ENCODE data around the gene MTERF1. TPM values are rescaled to one million over a fixed set of nuclear protein-coding genes. Genes with fewer than 3 reads are reported as not detected.

MTERF1 gene
- total RNA-seq, 1 donor from 2014 or later, result 8.1 TPM

- Histone ChIP-seq H3K4me1 (no peaks in the 10 kb centered on the region), H3K36me3 (no peaks in the 10 kb centered on the region), H3K27me3 (no peaks in the 10 kb centered on the region), H3K9me3 (no peaks in the 10 kb centered on the region), H3K4me3 (no peak overlapping the region), H3K27ac (no peak overlapping the region)
- TF ChIP-seq POLR2AphosphoS5 (IDR thresholded peaks at IDR 0.05; ENCODE audit: insufficient read depth in 1 of 2, low read depth in 1 of 2) (no peak), POLR2A (IDR thresholded peaks at IDR 0.05) (no peak)
- TF ChIP-seq, protein P1, sequence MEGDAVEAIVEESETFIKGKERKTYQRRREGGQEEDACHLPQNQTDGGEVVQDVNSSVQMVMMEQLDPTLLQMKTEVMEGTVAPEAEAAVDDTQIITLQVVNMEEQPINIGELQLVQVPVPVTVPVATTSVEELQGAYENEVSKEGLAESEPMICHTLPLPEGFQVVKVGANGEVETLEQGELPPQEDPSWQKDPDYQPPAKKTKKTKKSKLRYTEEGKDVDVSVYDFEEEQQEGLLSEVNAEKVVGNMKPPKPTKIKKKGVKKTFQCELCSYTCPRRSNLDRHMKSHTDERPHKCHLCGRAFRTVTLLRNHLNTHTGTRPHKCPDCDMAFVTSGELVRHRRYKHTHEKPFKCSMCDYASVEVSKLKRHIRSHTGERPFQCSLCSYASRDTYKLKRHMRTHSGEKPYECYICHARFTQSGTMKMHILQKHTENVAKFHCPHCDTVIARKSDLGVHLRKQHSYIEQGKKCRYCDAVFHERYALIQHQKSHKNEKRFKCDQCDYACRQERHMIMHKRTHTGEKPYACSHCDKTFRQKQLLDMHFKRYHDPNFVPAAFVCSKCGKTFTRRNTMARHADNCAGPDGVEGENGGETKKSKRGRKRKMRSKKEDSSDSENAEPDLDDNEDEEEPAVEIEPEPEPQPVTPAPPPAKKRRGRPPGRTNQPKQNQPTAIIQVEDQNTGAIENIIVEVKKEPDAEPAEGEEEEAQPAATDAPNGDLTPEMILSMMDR (IDR thresholded peaks at IDR 0.05), result no peak
- intact Hi-C loops (cut with DNase I), result no loop called here
- DNase-seq (ENCODE audit: extremely low spot score in 2 of 2), result no peak
These were observed 35.5 kb upstream of the MTERF1 start for GRCh38 chr7:91916051-91916440.

GRCh38 chr7:91915401-91916050, 35.0 kb upstream of the MTERF1 start:
- Histone ChIP-seq H3K27ac (peak overlapping the region; percentile 22), H3K36me3 (no peaks in the 10 kb centered on the region), H3K4me3 (no peak overlapping the region), H3K9me3 (no peaks in the 10 kb centered on the region), H3K27me3 (no peaks in the 10 kb centered on the region), H3K4me1 (no peaks in the 10 kb centered on the region)
- no peak for DNase-seq (ENCODE audit: extremely low spot score in 2 of 2)
- TF ChIP-seq POLR2A (IDR thresholded peaks at IDR 0.05) (no peak), POLR2AphosphoS5 (IDR thresholded peaks at IDR 0.05; ENCODE audit: insufficient read depth in 1 of 2, low read depth in 1 of 2) (no peak)
- TF ChIP-seq, protein P1 (IDR thresholded peaks at IDR 0.05), result no peak
- intact Hi-C loops (cut with DNase I), result no loop called here

DNA sequence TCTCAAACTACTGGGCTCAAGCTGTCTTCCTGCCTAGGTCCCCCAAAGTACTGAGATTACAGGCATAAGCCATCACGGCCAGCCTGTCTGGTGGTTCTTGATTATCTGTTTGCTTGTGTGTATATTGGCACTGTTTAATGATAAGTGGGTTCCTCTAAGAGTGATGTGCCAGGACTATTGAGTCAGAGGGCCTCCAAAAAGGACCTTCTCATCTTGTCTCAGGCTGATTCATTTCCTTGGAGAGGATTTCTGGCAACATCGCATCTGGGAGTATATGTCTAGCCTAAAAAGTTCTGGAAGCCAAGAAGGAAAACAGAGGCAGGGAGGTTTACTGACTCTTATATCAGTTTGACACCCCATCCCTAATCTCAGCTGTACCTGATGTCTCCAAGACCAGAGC, 33.1 kb upstream of the MTERF1 start:
- no peak for DNase-seq (ENCODE audit: extremely low spot score in 2 of 2)
- intact Hi-C loops (cut with DNase I), result no loop called here
- Histone ChIP-seq H3K27ac (no peak overlapping the region), H3K4me1 (no peaks in the 10 kb centered on the region), H3K4me3 (no peak overlapping the region), H3K9me3 (no peaks in the 10 kb centered on the region), H3K27me3 (no peaks in the 10 kb centered on the region), H3K36me3 (no peaks in the 10 kb centered on the region)
- TF ChIP-seq, protein P1 (IDR thresholded peaks at IDR 0.05), result no peak
- TF ChIP-seq POLR2AphosphoS5 (IDR thresholded peaks at IDR 0.05; ENCODE audit: insufficient read depth in 1 of 2, low read depth in 1 of 2) (no peak), POLR2A (IDR thresholded peaks at IDR 0.05) (no peak)

DNA sequence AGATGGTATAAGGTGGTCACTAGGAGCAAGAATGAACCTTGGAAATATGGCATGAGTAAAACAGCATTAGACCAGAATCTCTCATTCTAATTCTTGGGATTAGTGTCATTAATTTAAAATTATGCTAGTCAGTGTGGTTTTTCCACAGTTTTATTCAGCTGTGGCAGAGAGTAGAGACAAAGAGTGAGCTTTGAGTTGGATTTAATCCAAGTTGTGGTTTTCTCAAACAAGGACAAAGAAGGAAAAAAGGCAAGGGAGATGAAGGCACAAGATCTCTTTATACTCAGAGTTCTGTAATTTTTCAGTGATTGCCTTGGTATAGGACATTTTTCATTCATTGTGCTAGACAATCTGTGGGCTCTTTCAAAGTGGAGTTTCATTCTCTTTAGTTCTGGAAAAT, 32.0 kb upstream of the MTERF1 start:
- H3K36me3 ChIP-seq, result no peaks in the 10 kb centered on the region
- TF ChIP-seq, protein P1 (IDR thresholded peaks at IDR 0.05), result no peak
- TF ChIP-seq POLR2AphosphoS5 (IDR thresholded peaks at IDR 0.05; ENCODE audit: insufficient read depth in 1 of 2, low read depth in 1 of 2) (no peak), POLR2A (IDR thresholded peaks at IDR 0.05) (no peak)
- no peaks in the 10 kb centered on the region for H3K27me3 ChIP-seq
- H3K9me3 ChIP-seq, result no peaks in the 10 kb centered on the region
- intact Hi-C loops (cut with DNase I), result no loop called here
- DNase-seq (ENCODE audit: extremely low spot score in 2 of 2), result no peak
- H3K4me1 ChIP-seq, result no peaks in the 10 kb centered on the region
- H3K27ac ChIP-seq, result no peak overlapping the region
- no peak overlapping the region for H3K4me3 ChIP-seq

- Histone ChIP-seq H3K27me3 (no peaks in the 10 kb centered on the region), H3K36me3 (no peaks in the 10 kb centered on the region), H3K9me3 (no peaks in the 10 kb centered on the region), H3K4me3 (no peak overlapping the region), H3K27ac (no peak overlapping the region), H3K4me1 (no peaks in the 10 kb centered on the region)
- DNase-seq (ENCODE audit: extremely low spot score in 2 of 2), result no peak
- no peak for TF ChIP-seq POLR2AphosphoS5 (IDR thresholded peaks at IDR 0.05; ENCODE audit: insufficient read depth in 1 of 2, low read depth in 1 of 2)
- TF ChIP-seq POLR2A (IDR thresholded peaks at IDR 0.05), result no peak
- TF ChIP-seq, protein P1 (IDR thresholded peaks at IDR 0.05), result no peak
- intact Hi-C loops (cut with DNase I), result no loop called here
These were observed 30.6 kb upstream of the MTERF1 start for GRCh38 chr7:91911121-91911520.

Measured in vagina (tissue), 2 donors.